Measurements from ENCODE around the gene VAV3.

The VAV3 gene

GRCh38 chr1:107933736-107934135, 31.2 kb downstream of the VAV3 start:
- H3K4me3 ChIP-seq (ENCODE audit: low read length) = no peak overlapping the region
- TF ChIP-seq, protein P1, sequence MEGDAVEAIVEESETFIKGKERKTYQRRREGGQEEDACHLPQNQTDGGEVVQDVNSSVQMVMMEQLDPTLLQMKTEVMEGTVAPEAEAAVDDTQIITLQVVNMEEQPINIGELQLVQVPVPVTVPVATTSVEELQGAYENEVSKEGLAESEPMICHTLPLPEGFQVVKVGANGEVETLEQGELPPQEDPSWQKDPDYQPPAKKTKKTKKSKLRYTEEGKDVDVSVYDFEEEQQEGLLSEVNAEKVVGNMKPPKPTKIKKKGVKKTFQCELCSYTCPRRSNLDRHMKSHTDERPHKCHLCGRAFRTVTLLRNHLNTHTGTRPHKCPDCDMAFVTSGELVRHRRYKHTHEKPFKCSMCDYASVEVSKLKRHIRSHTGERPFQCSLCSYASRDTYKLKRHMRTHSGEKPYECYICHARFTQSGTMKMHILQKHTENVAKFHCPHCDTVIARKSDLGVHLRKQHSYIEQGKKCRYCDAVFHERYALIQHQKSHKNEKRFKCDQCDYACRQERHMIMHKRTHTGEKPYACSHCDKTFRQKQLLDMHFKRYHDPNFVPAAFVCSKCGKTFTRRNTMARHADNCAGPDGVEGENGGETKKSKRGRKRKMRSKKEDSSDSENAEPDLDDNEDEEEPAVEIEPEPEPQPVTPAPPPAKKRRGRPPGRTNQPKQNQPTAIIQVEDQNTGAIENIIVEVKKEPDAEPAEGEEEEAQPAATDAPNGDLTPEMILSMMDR (IDR thresholded peaks at IDR 0.05; ENCODE audit: insufficient read depth, low read depth, low read length, missing control alignments) = no peak
- DNase-seq (ENCODE audit: low read depth) = no peak

GRCh38 chr1:107930292-107930691, 34.7 kb downstream of the VAV3 start:
- TF ChIP-seq, protein P1 (IDR thresholded peaks at IDR 0.05; ENCODE audit: insufficient read depth, low read depth, low read length, missing control alignments) = no peak
- DNase-seq (ENCODE audit: low read depth) = no peak
- H3K4me3 ChIP-seq (ENCODE audit: low read length) = no peak overlapping the region

GRCh38 chr1:107927820-107928219, 37.2 kb downstream of the VAV3 start:
- H3K4me3 ChIP-seq (ENCODE audit: low read length) = no peak overlapping the region
- DNase-seq (ENCODE audit: low read depth) = no peak
- TF ChIP-seq, protein P1 (IDR thresholded peaks at IDR 0.05; ENCODE audit: insufficient read depth, low read depth, low read length, missing control alignments) = no peak

DNA sequence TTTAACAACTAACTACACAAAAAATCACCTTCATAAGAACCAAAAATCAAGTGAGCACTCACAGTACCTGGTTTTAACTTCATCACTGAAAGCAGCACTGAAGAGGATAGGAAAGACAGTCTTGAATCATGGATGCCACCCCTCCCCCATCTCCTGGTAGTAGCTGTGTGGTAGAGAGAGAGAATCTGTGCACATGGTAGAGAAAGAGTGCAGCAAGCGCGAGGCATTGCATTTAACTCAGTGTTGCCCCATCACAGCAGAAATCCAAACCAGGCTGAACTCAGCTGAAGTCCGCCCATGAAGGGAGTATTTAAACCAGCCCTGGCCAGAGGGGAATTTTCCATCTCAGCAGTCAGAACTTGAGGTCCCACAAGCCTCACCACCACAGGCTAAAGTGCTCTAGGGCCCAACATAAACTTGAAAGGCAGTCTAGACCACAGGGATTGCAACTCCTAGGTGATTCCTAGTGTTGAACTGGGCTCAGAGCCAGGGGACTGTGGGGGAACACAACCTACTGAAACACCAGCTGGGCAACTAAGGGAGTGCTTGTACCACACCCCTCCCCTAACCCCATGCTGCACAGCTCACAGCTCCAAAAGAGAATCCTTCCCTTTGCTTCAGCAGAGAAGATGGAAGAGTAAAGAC, 38.4 kb downstream of the VAV3 start:
- TF ChIP-seq, protein P1 (IDR thresholded peaks at IDR 0.05; ENCODE audit: insufficient read depth, low read depth, low read length, missing control alignments) = no peak
- no peak for DNase-seq (ENCODE audit: low read depth)
- H3K4me3 ChIP-seq (ENCODE audit: low read length) = no peak overlapping the region

DNA sequence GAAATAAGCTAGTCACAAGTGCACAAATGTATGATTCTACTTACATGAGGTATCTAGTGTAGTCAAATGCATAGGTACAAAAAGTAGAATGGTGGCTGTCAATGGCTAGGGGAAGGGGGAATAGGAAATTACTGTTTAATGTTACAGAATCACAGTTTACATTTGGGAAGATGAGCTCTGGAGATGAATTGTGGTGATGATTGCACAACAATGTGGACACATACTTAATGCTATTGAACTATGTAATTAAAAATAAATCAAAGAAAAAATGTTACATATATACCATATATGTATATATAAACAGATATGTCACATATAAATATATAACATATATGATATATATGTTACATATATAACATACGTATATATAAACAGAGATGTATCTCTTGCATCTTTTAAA, 39.4 kb downstream of the VAV3 start:
- DNase-seq (ENCODE audit: low read depth) = no peak
- TF ChIP-seq, protein P1 (IDR thresholded peaks at IDR 0.05; ENCODE audit: insufficient read depth, low read depth, low read length, missing control alignments) = no peak
- H3K4me3 ChIP-seq (ENCODE audit: low read length) = no peak overlapping the region

DNA sequence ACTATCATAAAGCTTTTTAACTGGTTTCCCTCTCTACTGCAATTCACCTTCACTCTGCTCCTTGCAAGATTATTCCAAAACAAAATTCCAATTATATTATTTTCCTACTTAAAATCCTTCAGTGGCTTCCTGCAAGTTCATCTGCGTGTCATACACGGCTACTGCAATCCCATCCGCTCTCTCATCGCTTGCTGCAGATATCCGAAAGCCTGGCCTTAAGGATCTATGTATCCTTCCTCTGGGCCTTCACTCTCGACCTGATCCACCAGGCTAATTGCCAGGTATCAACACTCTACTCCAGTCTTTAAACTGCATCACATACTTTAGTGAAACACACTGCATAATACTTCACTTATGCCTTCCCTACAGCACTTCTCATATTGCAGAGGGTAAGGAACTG, 44.0 kb downstream of the VAV3 start:
- TF ChIP-seq, protein P1 (IDR thresholded peaks at IDR 0.05; ENCODE audit: insufficient read depth, low read depth, low read length, missing control alignments) = no peak
- no peak for DNase-seq (ENCODE audit: low read depth)
- no peak overlapping the region for H3K4me3 ChIP-seq (ENCODE audit: low read length)

- TF ChIP-seq, protein P1 (IDR thresholded peaks at IDR 0.05; ENCODE audit: insufficient read depth, low read depth, low read length, missing control alignments) = no peak
- no peak for DNase-seq (ENCODE audit: low read depth)
- H3K4me3 ChIP-seq (ENCODE audit: low read length) = no peak overlapping the region
Measured at GRCh38 chr1:107920561-107920960, 44.4 kb downstream of the VAV3 start.

Data from epithelial cell of esophagus (primary cell).